GM12864 (cell line): ENCODE measurements around the gene LPCAT1.
A peak's percentile ranks its signal among the peaks of the same experiment; 100 is the strongest.

Experiments used
- DNase-seq: peaks from one replicate; pipeline ENCODE4 v3.0.0-alpha.2; 2011; ENCODE audit warnings: low read depth
- H3K4me3 ChIP-seq: 2 replicates; pipeline ENCODE4 v1.5.1; 2011; ENCODE audit warnings: mild to moderate bottlenecking, low read depth, low read length, control low read depth
- TF ChIP-seq, protein P1 (sequence below): IDR thresholded peaks from 2 replicates; pipeline ENCODE4 v1.5.1; 2011; ENCODE audit warnings: low read depth, mild to moderate bottlenecking, moderate library complexity, low read length, control low read depth, inconsistent platforms; ENCODE audit errors: missing control alignments

The LPCAT1 gene

GRCh38 chr5:1494780-1495524 is 28.8 kb downstream of the LPCAT1 start:
- TF ChIP-seq, protein P1, sequence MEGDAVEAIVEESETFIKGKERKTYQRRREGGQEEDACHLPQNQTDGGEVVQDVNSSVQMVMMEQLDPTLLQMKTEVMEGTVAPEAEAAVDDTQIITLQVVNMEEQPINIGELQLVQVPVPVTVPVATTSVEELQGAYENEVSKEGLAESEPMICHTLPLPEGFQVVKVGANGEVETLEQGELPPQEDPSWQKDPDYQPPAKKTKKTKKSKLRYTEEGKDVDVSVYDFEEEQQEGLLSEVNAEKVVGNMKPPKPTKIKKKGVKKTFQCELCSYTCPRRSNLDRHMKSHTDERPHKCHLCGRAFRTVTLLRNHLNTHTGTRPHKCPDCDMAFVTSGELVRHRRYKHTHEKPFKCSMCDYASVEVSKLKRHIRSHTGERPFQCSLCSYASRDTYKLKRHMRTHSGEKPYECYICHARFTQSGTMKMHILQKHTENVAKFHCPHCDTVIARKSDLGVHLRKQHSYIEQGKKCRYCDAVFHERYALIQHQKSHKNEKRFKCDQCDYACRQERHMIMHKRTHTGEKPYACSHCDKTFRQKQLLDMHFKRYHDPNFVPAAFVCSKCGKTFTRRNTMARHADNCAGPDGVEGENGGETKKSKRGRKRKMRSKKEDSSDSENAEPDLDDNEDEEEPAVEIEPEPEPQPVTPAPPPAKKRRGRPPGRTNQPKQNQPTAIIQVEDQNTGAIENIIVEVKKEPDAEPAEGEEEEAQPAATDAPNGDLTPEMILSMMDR = peak; percentile 23
- no peak for DNase-seq
- peak overlapping the region; percentile 64 for H3K4me3 ChIP-seq

DNA sequence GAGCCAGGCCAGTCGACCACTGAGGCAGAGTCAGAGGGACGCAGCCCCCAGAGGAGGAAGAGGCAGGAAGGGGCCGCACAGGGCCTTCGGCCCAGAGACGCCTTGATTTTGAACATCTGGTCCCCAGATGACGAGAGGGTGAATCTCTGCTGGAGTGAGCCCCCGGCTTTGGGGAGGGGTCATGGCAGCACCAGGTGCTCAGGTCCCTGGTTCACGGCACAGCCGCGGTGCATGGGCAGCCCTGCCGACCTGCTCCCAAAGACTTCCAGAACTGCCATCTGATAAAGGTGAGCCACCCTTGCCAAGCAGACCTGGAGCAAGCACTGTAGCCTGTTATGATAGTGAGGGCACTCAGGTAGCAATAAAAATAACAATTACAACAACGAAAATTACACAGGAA is 29.8 kb downstream of the LPCAT1 start:
- no peak for DNase-seq
- TF ChIP-seq, protein P1 = no peak
- peak overlapping the region; percentile 64 for H3K4me3 ChIP-seq

GRCh38 chr5:1493413-1493812 is 30.3 kb downstream of the LPCAT1 start:
- no peak for DNase-seq
- TF ChIP-seq, protein P1 = no peak
- peak overlapping the region; percentile 64 for H3K4me3 ChIP-seq

DNA sequence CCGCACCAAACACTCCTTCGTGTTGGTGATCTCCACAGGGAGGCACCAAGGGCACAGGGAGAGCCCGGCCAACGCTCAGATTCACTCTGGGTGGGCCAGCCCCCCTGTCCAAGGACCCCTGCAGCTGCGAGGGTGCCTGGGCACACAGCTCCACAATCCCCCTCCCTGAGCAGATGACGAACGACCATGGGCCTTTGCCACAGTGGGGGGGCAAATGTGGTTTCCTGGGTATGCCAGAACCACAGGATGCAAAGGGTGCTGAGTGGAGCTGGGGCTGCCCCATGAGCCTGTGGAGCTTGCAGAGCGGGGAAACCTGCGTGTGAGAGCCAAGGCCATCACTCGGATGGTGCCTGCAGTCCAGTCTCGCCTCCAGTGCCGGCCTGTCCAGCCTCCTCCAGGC is 31.0 kb downstream of the LPCAT1 start:
- TF ChIP-seq, protein P1 = no peak
- peak overlapping the region; percentile 64 for H3K4me3 ChIP-seq
- DNase-seq = no peak

GRCh38 chr5:1490376-1490775 is 33.4 kb downstream of the LPCAT1 start:
- no peak for DNase-seq
- H3K4me3 ChIP-seq = peak overlapping the region; percentile 64
- TF ChIP-seq, protein P1 = no peak

DNA sequence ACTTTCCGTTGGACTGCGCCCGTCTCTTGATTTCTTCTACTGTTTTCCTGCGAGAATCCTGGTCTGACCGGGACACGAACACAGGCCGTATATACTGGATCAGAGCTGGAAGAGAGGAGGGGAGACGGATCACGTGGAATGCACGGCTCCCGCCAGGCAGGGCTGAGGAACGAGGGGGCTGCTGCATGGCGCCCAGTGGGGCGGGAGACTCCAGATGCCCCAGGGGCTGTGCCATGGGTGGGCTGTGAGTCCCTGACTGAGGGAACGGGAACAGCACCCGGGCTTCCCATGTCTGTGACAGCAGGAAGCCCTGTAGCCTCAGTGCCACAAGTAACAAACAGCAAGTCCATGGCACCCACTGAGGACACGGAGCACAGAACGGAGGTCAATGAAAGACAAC is 34.0 kb downstream of the LPCAT1 start:
- TF ChIP-seq, protein P1 = no peak
- DNase-seq = no peak
- H3K4me3 ChIP-seq = peak overlapping the region; percentile 64
